HG02588 (cell line): ENCODE data around the gene DPP8.

Experiments
- ATAC-seq: cut with Tn5 transposase; IDR thresholded peaks from one replicate; pipeline ENCODE4 v1.9.1; 2021; ENCODE audit warnings: mild to moderate bottlenecking, moderate library complexity; ENCODE audit not compliant: unreplicated experiment

The DPP8 gene

DNA sequence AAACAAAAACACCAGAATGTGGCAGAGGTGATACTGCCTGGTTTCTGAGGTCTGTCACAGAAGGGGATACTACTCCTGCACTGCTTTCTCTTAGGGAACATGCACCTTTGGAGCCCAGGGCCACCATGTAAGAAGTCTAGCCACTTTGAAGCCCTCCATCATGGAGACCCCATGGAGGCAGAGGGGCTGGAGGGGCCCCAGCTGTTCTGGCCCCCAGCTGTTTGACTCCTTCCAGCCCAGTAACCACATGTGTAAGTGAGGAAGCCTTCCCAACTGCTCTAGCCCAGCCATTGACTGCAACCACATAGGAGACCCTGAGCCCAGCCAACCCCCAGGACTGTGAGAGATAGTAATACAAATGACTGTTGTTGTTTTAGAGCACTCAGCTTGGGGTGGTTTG, 85.8 kb downstream of the DPP8 start:
- no peak for ATAC-seq

DNA sequence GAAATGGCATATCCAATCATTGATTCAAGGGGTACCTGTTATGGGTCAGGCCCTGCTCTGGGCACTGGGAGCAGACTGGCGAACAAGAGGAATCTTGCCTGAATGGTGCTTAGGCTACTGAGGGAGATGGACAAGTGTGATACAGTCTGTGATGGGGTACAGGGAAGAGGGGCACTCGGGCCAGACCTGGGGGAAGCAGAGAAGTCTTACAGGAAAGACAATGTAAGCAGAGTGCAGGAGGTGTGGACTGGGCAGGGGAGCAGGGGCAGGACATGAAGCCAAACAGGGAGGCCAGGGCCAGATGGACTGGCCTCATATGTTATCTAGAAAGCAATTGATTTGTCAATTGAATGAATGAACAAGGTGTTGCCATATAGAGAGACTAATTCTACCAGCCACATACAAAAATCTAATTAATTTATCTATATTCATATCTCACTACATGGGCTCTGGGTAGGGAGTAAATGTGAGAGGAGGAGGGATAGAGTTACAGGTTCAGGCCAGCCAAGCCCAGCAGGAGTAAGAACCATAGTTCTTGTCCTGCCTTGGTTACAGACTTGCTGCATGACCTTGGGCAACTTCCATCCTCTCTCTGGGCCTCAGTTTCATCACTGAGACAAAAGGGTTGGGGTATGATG, 91.2 kb downstream of the DPP8 start:
- ATAC-seq: no peak

DNA sequence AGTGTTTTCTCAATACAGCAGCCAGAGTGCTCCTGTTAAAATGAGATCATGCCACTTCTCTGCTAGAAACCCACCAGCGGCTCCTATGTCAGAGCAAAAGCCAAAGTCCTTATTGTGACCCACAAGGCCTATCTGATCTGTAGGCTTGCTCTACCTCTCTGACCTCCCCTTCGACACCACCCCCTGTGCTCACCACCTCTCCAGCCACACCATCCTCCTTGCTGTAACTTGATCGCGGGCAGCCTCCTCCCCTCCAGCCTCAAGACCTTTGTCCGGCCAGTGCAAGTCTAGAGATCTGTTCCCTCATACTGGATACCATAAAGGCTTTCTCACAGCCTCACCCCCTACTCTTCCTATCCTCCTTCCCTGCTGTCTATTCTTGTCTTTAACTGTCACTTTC, 92.8 kb downstream of the DPP8 start:
- ATAC-seq: no peak

DNA sequence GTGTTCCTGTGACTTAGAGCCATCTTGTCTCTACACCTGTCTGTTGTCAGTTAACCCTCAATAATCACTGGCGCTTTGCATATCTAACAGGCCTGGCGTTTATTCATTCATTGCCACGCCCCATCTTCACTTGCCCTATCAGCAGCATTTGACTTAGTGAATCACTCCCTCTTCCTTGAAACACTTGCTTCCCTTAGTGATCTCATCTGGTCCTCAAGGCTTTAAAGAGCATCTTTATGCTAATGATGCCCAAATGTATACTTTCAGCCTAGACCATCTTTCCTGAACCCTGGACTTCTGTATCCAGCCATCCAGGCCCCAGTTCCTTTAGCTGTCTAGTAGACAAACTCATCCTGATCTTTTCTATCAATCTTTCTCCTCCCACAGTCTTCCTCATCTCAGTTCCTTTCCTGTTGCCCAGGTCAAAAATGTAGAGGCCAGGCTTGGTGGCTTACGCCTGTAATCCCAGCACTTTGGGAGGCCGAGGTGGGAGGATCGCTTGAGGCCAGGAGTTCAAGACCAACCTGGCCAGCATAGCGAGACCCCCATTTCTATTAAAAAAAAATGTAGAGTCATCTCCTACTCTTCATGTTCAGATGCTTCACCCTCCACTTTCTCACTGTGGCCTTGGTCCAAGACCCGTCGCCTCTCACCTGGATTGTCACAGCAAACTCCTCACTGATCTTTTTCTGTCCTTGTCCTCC, 93.4 kb downstream of the DPP8 start:
- no peak for ATAC-seq

DNA sequence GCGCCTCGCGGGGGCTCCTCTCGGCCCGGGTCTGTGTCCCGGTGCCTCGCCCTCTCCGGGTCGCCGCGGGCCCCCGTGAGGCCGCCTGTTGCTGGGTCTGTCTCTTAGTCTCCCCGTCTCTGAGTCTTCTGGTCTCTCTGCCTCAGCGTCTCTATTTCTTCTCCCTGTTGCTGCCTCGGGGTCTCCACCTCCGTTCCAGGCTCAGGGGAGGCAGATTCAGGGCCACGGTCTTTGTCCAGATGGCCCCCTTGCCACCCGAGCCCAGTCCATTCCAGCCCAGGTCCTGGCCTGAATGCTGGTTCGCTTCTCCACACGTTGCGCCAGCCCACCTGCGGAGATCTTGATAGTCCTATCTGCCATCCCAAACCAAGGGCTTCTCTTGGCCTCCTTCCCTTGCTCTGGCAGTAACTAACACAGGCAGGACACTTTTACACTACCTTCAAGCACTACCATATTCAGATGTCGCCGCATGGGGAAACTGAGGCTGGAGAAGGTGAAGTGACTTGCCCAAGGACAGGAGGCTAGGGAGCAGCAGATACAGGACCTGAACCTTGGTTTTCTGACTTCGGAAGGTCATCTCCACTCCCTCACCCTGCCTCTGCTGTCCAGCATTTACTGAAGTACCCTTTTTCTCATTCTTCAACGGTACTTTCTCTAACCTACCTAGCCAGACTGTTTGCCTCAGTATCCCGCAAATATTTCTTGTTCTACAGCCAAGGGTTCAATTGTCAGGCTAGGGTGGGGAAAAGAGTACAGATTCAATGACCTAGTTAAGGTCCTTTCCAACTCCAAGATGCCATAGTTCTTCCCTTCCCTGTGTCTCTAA, 94.1 kb downstream of the DPP8 start:
- no peak for ATAC-seq

DNA sequence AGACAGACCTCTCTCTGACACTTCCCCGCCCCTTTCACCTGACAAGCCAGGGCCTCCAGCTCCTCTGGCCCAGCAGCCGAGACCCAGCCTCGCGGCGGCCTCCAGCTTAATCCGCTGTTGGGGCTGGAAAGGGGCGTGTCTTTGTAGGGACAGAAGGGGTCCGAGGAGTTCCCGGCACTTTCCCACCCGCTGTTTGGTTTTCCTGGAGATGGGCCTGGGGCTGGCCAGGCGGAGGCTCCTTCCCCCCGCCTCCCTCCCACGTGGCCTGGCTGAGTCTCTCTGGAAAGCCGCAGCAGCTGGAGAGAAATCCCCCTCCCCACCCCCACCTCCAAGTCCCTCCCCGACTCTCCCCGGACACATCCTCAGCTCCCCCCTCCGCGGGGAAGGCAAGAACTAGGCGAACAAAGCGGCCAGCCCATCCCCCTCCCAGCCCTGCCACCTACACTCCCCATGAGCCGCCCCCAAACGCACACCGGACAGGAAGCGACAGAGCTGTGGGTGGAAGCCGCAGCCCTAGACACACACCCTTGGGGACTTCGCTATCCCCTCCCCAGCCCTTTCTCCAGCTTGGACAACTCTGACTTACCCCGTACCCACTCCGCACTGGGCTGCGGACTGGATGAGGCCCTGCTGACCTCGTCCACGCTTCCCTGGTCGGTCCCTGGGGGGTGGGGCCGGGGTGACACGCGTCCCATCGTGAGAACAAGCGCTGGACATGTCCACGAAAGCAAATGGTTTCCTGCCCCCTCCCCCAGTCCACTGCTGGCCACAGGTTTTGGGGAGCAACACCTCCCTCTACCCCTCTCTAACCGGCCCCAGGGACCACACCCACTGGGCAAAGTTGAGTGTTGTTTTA, 95.9 kb downstream of the DPP8 start:
- ATAC-seq: no peak

DNA sequence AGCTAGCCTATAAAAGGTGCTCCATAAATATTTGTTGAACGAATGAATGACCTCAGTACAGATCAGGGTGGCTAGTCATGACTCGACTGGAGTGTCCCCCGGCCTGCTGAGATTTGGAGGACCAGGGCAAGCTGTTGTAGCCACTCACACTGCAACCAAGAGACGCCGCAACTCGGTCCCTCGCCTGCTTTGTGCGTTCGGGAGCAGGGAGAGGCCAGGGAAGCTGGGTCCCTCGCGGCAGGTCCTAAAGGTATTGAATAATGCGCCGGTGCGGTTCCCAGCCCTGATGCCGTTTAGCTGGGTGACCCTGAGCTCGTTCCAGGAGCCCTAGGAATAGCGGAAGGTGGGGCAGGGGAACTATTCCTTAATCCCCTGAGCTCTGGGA, 96.5 kb downstream of the DPP8 start:
- no peak for ATAC-seq

DNA sequence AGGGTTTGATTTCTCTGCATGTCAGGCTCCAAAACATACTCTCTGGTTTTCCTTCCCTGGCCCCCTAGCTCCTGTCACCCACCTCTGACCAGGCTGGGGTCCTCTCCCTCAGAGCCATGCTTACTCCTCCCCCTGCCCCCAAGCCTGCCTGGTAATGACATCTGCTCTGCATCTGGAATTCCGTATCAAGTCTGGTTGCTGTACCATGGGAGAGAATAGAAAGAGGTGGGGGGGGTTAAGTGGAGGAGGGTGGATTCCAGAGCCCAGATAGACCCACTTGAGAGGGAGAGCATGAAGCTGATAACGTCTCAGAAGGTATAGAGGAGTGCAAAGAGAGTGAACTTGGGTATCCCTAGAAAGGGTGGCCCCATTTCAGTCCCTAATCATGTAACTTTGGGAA, 98.9 kb downstream of the DPP8 start:
- ATAC-seq: no peak

DNA sequence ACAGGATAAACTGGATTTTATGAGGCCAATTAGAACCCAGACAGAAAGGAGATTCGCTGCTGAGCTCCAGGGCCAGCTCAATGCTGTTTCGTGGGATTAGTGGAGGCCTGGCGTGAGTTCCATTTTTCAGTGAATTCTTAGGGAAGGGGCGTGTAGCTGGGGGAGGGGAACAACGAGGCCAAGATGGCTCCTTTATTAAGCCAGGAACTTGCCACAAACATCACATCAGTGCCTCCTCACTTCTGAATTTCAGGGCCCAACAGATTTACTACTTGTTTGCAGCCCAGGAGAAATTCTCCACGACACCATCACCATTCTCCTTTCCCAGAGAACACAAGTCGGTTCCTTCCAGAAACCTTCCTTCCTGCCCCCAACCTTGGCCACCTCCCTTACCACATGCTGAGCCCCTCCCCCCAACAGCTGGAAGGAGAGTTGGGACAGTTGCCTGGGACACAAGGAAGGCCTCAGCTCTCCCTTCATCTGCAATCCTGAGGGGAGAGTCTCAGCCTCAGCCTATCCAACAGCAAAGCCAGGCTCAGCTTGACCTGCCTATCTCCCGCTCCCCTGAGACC, 100.6 kb downstream of the DPP8 start:
- no peak for ATAC-seq

DNA sequence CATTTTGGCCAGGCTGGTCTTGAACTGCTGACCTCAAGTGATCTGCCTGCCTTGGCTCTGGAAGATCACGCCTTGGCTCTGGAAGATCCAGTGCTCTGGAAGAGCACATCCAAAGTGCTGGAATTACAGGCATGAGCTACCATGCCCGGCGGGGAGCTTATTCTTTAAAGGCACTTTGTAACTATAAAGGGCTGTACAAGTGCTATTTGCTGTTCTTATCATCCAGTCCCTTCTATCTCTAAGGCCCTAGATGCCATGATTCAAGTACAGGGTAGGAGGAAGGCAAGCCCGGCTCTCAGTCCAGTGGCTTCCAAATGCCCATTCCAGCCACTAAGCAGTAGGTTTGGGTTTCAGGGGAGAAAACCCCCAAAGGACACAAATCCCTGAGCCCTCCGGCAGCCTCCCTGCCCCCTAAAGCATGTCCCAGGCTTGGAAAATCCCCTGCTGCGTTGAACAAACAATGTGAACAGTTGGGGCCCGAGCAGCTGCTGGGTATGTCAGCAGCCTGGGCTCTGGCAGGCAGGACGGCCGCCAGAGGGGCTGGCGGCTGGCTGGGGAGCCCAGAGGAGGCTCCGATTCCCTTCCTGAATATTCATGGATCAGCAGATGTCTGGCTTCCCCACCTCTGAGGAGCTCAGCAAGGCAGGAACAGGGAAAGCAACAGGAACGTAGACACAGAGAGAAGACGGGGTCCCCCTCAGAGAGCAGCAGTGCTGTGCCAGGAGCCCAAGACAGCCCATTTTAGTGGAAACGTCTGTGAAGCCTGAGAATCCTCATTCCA, 102.5 kb downstream of the DPP8 start:
- no peak for ATAC-seq

DNA sequence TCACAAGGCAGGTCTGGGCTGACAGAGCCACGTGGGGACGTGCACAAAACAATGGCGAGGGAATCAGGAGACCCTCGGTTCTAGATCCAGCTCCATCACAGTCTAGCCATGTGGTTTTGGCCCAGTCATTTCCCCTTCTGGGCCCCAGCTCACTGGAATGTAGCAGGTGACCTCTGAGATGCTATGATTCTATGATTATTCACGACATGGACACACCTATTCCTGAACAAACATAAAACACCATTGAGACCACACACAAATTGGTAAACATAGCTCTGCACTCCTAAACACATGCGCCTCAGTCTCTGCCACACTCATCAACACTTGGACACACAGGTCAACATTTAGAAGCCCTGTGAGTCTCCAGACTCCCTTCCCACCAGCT, 103.7 kb downstream of the DPP8 start:
- no peak for ATAC-seq

DNA sequence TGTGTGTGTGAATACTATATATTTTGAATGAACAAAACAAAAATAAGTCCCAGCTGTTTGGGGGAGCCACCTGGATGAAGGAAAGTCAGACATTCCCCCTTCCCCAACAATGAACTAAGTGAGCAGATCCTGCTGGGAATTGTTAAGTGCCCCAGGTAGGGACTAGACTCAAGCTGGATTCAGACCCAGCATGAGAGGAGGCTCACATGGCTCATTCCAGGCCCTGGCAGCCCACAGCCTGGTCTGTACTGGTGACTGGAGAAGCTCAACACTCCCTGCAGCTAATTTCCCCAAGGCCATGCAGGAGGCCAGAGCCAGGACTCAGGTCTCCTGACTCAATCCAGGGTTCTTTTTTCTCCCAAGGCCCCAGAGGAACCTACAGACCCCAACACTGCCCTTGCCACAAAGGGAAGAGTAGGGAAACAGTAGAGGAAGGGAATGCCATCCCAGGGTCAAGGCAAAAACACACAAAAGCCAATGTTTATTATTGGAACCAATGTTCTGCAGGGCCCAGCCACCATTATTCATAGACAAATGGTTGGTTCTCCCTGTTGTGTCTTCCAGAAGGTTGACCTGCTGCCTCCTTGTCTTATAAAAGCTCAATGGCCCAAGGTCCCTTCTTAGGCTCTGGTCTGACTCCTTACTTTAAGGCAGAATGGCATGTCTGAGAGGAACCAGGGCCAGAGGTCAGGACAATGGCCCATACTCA, 104.3 kb downstream of the DPP8 start:
- ATAC-seq: no peak

DNA sequence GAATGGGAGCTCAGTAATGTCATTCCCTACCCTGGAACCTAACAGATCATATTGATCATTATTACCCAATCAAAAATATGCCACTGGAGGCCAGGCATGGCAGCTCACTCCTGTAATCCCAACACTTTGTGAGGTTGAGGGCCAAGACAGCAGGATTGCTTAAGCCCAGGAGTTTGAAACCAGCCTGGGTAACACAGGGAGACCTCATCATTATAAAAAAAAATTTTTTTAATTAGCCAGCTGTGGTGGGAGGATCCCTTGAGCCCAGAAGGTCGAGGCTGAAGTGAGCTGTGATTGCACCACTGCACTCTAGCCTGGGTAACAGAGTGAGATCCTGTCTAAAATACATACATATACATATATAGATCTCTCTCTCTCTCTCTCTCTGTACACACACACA, 104.9 kb downstream of the DPP8 start:
- no peak for ATAC-seq

DNA sequence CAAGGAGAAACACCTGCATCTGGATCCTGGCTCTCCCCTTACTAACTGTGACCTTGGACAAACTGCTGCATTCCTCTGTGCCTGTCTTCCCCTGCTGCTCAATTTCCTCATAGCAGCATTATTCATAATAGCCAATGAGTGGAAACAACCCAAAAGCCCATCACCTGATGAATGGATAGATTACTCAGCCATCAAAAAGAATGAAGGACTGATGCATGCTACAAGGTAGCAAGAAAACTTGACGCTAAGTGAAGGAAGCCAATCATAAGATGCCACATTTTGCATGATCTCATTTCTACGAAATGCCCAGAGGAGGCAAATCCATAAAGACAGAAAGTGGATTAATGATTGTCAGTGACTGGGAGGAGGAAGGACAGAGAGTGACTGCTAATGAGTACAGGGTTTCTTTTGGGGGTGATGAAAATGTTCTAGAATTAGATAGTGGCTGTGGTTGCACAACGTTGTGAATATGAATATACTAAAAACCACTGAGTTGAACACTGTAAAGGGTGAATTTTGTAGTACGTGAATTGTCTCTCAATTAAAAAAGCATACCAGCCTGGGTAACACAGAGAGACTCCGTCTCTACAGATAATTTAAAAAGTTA, 105.9 kb downstream of the DPP8 start:
- ATAC-seq: no peak

DNA sequence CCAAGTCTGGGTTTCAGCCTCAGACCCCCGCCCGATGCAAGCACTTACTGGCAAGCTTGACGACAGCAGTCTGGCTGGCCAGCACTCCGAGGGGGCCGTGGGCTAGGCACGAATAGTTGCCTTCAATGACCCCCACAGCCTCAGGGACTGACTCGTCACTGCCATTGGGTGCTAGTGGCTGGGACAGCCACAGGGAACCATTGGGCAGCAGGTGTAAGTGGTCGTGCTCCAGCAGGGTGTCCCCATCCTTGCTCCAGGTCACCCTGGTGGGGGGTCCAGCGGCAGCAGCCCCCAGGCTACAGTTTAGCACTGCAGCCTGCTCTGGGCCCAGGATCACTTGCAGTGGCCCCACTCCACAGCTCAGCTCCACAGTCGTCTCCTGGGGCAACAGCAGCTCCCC, 106.5 kb downstream of the DPP8 start:
- ATAC-seq: no peak

DNA sequence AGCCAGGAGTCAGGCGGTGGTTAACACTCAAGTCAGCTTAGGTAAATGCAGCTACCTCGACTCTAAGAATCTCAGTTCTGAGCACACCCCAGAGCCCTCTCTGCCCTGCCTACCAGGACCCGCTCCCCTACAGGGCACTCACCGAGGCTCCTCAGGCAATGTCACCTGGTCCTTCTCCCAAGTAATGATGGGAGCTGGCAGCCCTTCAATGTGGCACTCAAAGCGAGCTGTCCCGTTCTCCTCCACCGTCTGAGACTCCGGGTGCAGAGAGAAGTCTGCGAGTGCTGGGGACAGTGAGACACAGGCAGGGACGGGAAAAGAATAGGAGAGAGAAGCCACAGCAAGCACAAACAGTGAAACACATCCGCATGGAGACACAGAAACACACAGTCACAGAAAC, 107.5 kb downstream of the DPP8 start:
- no peak for ATAC-seq

DNA sequence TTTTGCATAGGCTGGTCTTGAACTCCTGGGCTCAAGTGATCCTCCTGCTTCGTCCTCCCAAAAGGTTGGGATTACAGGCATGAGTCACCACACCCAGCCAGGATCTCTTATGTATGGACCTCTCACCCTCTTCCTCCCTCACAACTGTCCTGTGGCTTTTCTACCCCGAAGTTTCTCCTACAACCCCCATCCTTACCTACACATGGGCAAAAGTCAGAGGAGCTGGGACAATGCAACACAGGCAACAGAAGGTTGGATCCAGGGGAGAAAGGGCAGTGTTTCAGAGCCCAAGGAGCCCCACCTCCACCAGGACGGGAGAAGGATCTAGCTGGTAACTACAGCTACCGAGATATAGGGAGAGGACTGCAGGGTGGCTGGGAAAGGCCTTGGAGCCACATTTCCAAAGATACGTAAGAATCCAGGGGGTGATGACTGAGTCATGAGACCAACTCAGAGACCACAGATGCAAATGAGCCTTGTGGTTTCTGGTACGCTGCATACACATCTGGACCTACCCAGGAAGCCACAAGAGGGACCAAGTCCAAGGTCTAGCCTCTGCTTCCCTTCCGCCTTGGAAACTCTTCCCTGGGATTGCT, 108.4 kb downstream of the DPP8 start:
- ATAC-seq: no peak

DNA sequence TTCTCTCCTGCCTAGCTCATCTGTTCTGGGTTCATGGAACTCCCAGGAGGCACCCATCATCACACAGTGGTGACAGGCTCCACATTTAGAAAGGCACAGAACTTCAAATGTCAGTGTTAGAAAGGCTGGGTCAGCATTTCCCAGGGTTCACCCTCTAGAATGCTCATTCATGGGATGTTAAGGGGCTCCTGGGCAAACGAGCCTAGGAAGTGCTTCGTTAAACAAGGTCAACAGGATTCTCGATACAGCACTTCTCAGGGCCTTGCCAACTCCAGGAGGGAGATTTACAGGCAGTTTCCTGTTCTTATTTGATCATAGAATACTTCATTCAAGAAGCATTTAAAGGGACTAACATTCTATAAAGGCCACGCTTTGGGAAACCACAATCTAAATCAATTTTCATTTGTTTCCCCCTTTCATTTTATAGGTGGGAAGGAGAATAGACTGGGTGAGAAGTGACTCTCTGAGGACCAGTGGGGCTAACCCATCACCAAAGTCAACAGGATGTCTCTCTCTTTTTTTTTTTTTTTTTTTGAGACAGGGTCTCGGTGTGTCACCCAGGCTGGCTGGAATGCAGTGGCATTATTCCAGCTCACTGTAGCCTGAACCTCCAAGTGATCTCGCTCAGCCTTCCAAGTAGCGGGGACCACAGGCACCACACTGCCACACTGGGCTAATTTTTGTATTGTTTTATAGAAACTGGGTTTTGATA, 109.0 kb downstream of the DPP8 start:
- no peak for ATAC-seq
